GM23338 (cell line): ENCODE data around the gene C20orf141. TPM values are rescaled to one million over a fixed set of nuclear protein-coding genes. Genes with fewer than 3 reads are reported as not detected.

ENCODE experiments used
- ATAC-seq: fragments of 200-7000 bp; cut with Tn5 transposase; 3 replicates; pipeline ENCODE4 v1.9.1; 2020
- DNase-seq: peaks from one replicate; pipeline ENCODE4 v3.0.0-alpha.2; 2015; ENCODE audit warnings: low spot score
- H2AFZ ChIP-seq: fragments of 200-600 bp; sonication (generic); 2 replicates; pipeline ENCODE4 v1.8.0; 2016; ENCODE audit warnings: antibody characterized with exemption, mild to moderate bottlenecking, moderate library complexity
- H3F3A ChIP-seq: fragments of 200-600 bp; sonication (generic); replicated peaks from 2 replicates; pipeline ENCODE4 v1.8.0; 2017; ENCODE audit warnings: antibody characterized with exemption, mixed run types, low read depth
- H3K27ac ChIP-seq: fragments of 200-600 bp; sonication (generic); 2 replicates; pipeline ENCODE4 v1.6.1; 2016; ENCODE audit warnings: low read depth
- H3K27me3 ChIP-seq: fragments of 200-600 bp; sonication (generic); 2 replicates; pipeline ENCODE4 v1.8.0; 2016; ENCODE audit warnings: mild to moderate bottlenecking, mixed run types, moderate library complexity; ENCODE audit not compliant: insufficient read depth
- H3K36me3 ChIP-seq: fragments of 200-600 bp; sonication (generic); 2 replicates; pipeline ENCODE4 v1.8.0; 2016; ENCODE audit warnings: mild to moderate bottlenecking; ENCODE audit not compliant: insufficient read depth
- H3K4me1 ChIP-seq: fragments of 200-600 bp; sonication (generic); 2 replicates; pipeline ENCODE4 v1.8.0; 2016; ENCODE audit warnings: mild to moderate bottlenecking, moderate library complexity; ENCODE audit not compliant: insufficient read depth
- H3K4me2 ChIP-seq: fragments of 200-600 bp; sonication (generic); 2 replicates; pipeline ENCODE4 v1.7.1; 2017; ENCODE audit warnings: mixed run types
- H3K4me3 ChIP-seq: fragments of 200-600 bp; sonication (generic); 2 replicates; pipeline ENCODE4 v1.6.1; 2016; ENCODE audit warnings: mixed run types
- H3K79me2 ChIP-seq: fragments of 200-600 bp; sonication (generic); replicated peaks from 2 replicates; pipeline ENCODE4 v1.8.0; 2017; ENCODE audit warnings: mild to moderate bottlenecking; ENCODE audit not compliant: insufficient read depth
- H3K9me2 ChIP-seq: fragments of 200-600 bp; sonication (generic); 2 replicates; pipeline ENCODE4 v1.8.0; 2017; ENCODE audit not compliant: insufficient read depth
- H4K20me1 ChIP-seq: fragments of 200-600 bp; sonication (generic); replicated peaks from 2 replicates; pipeline ENCODE4 v1.8.0; 2017; ENCODE audit warnings: mild to moderate bottlenecking; ENCODE audit not compliant: insufficient read depth
- H3K27ac Mint-ChIP-seq: 2 replicates; pipeline ENCODE4 v1.8.0; 2020; ENCODE audit warnings: inconsistent platforms, mild to moderate bottlenecking, moderate library complexity, mixed read lengths
- H3K27me3 Mint-ChIP-seq: 3 replicates; pipeline ENCODE4 v1.8.0; 2022; ENCODE audit warnings: low read depth, mild to moderate bottlenecking, moderate library complexity, mixed read lengths, inconsistent platforms; ENCODE audit not compliant: insufficient read depth, poor library complexity
- H3K36me3 Mint-ChIP-seq: 3 replicates; pipeline ENCODE4 v1.8.0; 2021; ENCODE audit warnings: low read depth, mild to moderate bottlenecking, inconsistent platforms, moderate library complexity, mixed read lengths
- H3K4me1 Mint-ChIP-seq: 3 replicates; pipeline ENCODE4 v1.8.0; 2020; ENCODE audit warnings: mild to moderate bottlenecking, inconsistent platforms, mixed read lengths
- H3K4me3 Mint-ChIP-seq: 3 replicates; pipeline ENCODE4 v1.8.0; 2021; ENCODE audit warnings: moderate library complexity, mild to moderate bottlenecking, inconsistent platforms, mixed read lengths
- H3K9me3 Mint-ChIP-seq: 3 replicates; pipeline ENCODE4 v1.8.0; 2020; ENCODE audit warnings: moderate library complexity, mild to moderate bottlenecking, inconsistent platforms, mixed read lengths
- ETS1 ChIP-seq: IDR thresholded peaks from 2 replicates; pipeline ENCODE4 v1.6.1; 2016; ENCODE audit warnings: antibody characterized with exemption
- EZH2 ChIP-seq: fragments of 200-600 bp; sonication (generic); IDR thresholded peaks from one replicate; pipeline ENCODE4 v1.8.0; 2017; ENCODE audit warnings: antibody characterized with exemption, mild to moderate bottlenecking, low read depth; ENCODE audit not compliant: unreplicated experiment
- NANOG ChIP-seq: IDR thresholded peaks from 2 replicates; pipeline ENCODE4 v1.6.1; 2016; ENCODE audit warnings: antibody characterized with exemption, borderline replicate concordance
- POLR2AphosphoS5 ChIP-seq: IDR thresholded peaks from 2 replicates; pipeline ENCODE4 v1.6.1; 2016; ENCODE audit warnings: antibody characterized with exemption, low read depth
- REST ChIP-seq: IDR thresholded peaks from one replicate; pipeline ENCODE4 v1.6.1; 2018; ENCODE audit warnings: antibody characterized with exemption; ENCODE audit not compliant: unreplicated experiment
- ZNF114 ChIP-seq: fragments of 250-450 bp; sonication (Bioruptor Pico); IDR thresholded peaks from 2 replicates; pipeline ENCODE4 v1.5.0; 2020; ENCODE audit warnings: mild to moderate bottlenecking, moderate library complexity
- ZNF331 ChIP-seq: fragments of 250-450 bp; sonication (Bioruptor Pico); IDR thresholded peaks from 2 replicates; pipeline ENCODE4 v1.5.0; 2020; ENCODE audit warnings: low read depth, mild to moderate bottlenecking, moderate library complexity
- ZNF462 ChIP-seq: fragments of 250-450 bp; sonication (Bioruptor Pico); IDR thresholded peaks from 2 replicates; pipeline ENCODE4 v1.5.0; 2020; ENCODE audit warnings: mild to moderate bottlenecking, moderate library complexity
- polyA plus RNA-seq: library from polyadenylated mRNA; unstranded; fragments of >200 nt; fragmentation: Nextera tagmentation; extraction: Ambion mirVana; gene quantifications from 2 replicates; pipeline ENCODE4 v1.2.1, GENCODE V29; 2016
- total RNA-seq: library from RNA; depleted of rRNA; stranded (reverse); fragments of >200 nt; shearing (Covaris generic); gene quantifications from 2 replicates; pipeline ENCODE4 v1.2.3, GENCODE V29; 2014

Gene C20orf141
- total and polyA plus RNA-seq, 2 experiments from 2014 or later = not detected

- TF ChIP-seq ETS1 = no peak
Measured at GRCh38 chr20:2849529-2849928, 34.7 kb downstream of the C20orf141 start (continued).

- ATAC-seq (no peak), DNase-seq (no peak)
- H3K36me3 Mint-ChIP-seq = no peaks in the 10 kb centered on the region
- no peaks in the 10 kb centered on the region for H3K79me2 ChIP-seq
- peaks cover 7% of the 10 kb centered on the region for H3K27me3 Mint-ChIP-seq
- no peaks in the 10 kb centered on the region for H3K4me1 ChIP-seq
- H3K9me3 Mint-ChIP-seq = no peaks in the 10 kb centered on the region
- TF ChIP-seq ZNF114 (no peak), EZH2 (no peak), NANOG (no peak)
- no peaks in the 10 kb centered on the region for H3K36me3 ChIP-seq
- no peak overlapping the region for H3K27ac ChIP-seq
- no peak overlapping the region for H2AFZ ChIP-seq
- no peaks in the 10 kb centered on the region for H3K9me2 ChIP-seq
- 0 out of 2 replicates have a peak, but pooled peaks cover 3% of the 10 kb centered on the region for H4K20me1 ChIP-seq
- H3K4me3 Mint-ChIP-seq = no peak overlapping the region
- H3K27me3 ChIP-seq = no peaks in the 10 kb centered on the region
- peaks cover 3% of the 10 kb centered on the region; the same call in 1 of the 3 replicates for H3K4me1 Mint-ChIP-seq
- H3K4me3 ChIP-seq = no peak overlapping the region
- no peaks in the 10 kb centered on the region for H3F3A ChIP-seq
- no peak overlapping the region for H3K27ac Mint-ChIP-seq
- no peak overlapping the region for H3K4me2 ChIP-seq
Measured at GRCh38 chr20:2851086-2851485, 36.3 kb downstream of the C20orf141 start.

GRCh38 chr20:2858591-2858990, 43.8 kb downstream of the C20orf141 start:
- H4K20me1 ChIP-seq = no peaks in the 10 kb centered on the region
- H3K27ac ChIP-seq = no peak overlapping the region
- no peaks in the 10 kb centered on the region for H3K36me3 ChIP-seq
- no peak for DNase-seq
- ATAC-seq = no peak
- H3K4me2 ChIP-seq = no peak overlapping the region
- H3K36me3 Mint-ChIP-seq = peaks cover 3% of the 10 kb centered on the region; the same call in 1 of the 3 replicates
- H3K27me3 Mint-ChIP-seq = peaks cover 2% of the 10 kb centered on the region
- no peak overlapping the region for H2AFZ ChIP-seq
- H3K79me2 ChIP-seq = no peaks in the 10 kb centered on the region
- H3K27me3 ChIP-seq = no peaks in the 10 kb centered on the region
- no peak overlapping the region for H3K27ac Mint-ChIP-seq
- no peaks in the 10 kb centered on the region for H3K4me1 ChIP-seq
- no peak overlapping the region for H3K4me3 Mint-ChIP-seq
- no peaks in the 10 kb centered on the region for H3K9me2 ChIP-seq
- H3F3A ChIP-seq = no peaks in the 10 kb centered on the region
- H3K4me1 Mint-ChIP-seq = no peaks in the 10 kb centered on the region
- no peaks in the 10 kb centered on the region for H3K9me3 Mint-ChIP-seq
- H3K4me3 ChIP-seq = no peak overlapping the region
- TF ChIP-seq NANOG = no peak
- TF ChIP-seq ZNF462 (CRISPR knock-in tag) = no peak
- TF ChIP-seq EZH2 = no peak
- no peak for TF ChIP-seq ETS1
- TF ChIP-seq REST = no peak
- no peak for TF ChIP-seq ZNF331 (CRISPR knock-in tag)
- TF ChIP-seq POLR2AphosphoS5 = no peak
